ENCODE data around the gene HOXC9. TPM values are rescaled to one million over a fixed set of nuclear protein-coding genes. Genes with fewer than 3 reads are reported as not detected.

The HOXC9 gene
- total RNA-seq, 1 donor: not detected

DNA sequence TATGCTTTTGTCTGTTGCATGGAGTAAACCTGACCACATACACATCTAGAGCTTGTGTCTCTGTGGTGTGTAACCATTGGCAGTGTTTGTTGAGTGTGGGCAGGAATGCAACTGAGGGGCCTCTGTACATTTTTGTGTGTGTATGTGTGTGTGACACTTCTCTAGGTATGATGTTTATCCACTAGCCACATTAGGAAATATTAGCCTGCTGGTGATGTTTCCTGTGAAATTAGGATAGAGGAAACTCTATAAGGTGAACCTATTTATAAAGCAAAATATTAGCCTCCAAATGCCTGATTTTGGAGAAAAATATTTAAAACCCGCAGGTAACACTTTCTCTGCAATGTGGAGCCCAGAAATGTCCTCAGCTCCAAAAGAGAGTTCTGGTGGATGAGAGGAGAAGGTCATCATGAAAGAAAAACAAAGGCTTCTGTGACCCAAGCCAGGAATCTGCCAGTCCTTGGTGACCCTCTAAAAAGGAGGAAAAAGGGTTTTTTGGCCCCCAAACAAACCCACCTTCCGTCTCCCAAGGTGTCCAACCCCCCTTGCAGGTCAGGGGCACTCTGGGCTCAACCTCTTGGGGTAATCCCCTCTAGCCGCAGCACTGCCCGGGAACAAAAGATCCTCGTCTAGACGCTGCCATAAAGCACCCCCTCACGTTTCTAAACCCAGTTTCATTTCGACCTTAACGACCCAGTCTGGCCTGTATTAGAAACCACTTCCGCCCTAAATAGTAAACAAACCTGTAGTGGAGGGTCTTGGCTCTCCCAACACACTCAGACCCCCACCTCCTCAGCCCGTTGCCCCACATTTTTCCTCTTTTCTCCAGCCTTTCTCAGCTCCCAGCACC lies 22.1 kb upstream of the HOXC9 start:
- H3K9me3 ChIP-seq (ENCODE audit: low read depth, low read length): no peaks in the 10 kb centered on the region
- peaks cover 20% of the 10 kb centered on the region for H3K4me1 ChIP-seq (ENCODE audit: insufficient read depth, low read length)

DNA sequence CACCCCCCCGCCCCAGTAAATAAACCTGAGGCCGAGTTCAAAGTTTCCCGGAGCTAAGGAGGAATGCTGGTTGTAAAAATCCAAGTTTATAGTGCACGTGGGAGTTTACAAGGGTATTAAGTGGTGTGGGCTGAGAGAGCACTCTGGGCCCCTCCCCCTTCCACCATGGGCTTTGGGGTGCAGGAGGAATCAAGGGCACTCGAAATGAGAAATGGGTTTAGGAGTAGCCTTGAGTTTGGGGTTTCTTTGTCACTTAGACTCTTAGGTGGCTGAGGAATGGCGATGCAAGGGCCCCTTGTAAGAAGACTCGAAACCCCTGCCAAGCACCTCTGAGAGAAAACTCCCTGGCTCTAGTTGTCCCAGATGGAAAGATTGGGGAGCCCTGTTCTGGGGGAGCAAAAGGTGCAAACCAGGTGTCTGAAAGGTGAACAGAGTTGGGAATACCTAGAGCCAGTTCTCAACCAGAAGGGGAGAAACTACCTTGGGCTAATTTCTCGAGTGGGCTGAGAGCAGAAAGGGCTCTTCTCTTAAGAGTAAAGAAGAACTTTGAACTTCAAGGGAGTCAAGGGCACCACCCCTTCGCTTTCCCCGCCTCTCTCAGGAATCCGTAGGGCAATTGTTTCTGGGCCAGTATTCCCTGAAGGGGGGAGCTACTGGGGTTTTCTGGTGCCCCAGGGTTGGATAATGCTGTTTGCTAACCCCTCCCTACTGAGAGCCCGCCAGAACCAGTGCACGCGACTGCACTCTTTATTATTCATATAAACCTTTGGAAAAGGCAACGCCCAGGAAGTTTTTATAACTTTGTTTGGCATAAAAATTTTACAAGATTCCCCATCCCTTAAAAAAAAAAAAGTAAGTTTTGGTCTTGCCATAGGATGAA lies 21.2 kb upstream of the HOXC9 start:
- H3K4me1 ChIP-seq (ENCODE audit: insufficient read depth, low read length): peaks cover 15% of the 10 kb centered on the region
- H3K27me3 ChIP-seq (ENCODE audit: insufficient read depth, low read length): peaks cover 95% of the 10 kb centered on the region
- H3K4me3 ChIP-seq (ENCODE audit: low read length): no peak overlapping the region
- H3K9me3 ChIP-seq (ENCODE audit: low read depth, low read length): no peaks in the 10 kb centered on the region

More for the DNA sequence above, 22.1 kb upstream of the HOXC9 start:
- peaks cover 95% of the 10 kb centered on the region for H3K27me3 ChIP-seq (ENCODE audit: insufficient read depth, low read length)
- H3K4me3 ChIP-seq (ENCODE audit: low read length): no peak overlapping the region

DNA sequence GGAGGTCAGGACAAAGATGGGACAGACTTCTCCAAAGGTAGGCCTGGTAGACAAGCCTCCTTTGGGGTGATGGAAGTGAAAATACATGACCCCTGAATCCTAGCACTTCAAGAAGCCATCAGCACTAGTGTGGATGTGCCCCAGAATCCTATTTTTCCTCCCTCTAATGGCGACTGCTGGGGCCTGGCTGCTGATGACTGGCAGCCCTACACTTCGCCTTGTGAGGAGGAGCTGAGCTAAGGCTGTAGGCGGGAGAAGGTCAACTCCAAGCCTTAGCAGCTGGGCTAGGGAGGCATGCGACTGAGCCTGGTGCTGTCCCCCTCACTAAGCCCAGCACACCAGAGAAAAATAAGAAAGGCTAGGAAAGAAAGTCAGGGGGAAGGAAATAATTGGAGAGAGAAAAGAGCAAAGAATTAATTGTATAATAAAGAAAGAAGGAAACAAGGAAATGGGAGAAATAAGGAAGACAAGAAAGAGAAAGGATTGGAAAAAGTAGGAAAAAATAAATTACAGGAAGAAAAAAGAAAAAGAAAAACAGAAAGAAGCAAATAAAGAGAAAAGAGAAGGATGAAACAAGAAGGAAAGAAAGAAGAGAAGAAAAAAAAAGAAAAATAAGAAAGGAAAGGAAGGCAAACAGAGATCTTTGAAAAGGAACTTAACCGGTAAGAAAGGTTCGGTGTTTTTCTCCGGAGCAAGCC lies 19.7 kb upstream of the HOXC9 start:
- Histone ChIP-seq H3K27me3 (ENCODE audit: insufficient read depth, low read length) (peaks cover 94% of the 10 kb centered on the region), H3K9me3 (ENCODE audit: low read depth, low read length) (no peaks in the 10 kb centered on the region), H3K4me3 (ENCODE audit: low read length) (no peak overlapping the region), H3K4me1 (ENCODE audit: insufficient read depth, low read length) (peaks cover 13% of the 10 kb centered on the region)

DNA sequence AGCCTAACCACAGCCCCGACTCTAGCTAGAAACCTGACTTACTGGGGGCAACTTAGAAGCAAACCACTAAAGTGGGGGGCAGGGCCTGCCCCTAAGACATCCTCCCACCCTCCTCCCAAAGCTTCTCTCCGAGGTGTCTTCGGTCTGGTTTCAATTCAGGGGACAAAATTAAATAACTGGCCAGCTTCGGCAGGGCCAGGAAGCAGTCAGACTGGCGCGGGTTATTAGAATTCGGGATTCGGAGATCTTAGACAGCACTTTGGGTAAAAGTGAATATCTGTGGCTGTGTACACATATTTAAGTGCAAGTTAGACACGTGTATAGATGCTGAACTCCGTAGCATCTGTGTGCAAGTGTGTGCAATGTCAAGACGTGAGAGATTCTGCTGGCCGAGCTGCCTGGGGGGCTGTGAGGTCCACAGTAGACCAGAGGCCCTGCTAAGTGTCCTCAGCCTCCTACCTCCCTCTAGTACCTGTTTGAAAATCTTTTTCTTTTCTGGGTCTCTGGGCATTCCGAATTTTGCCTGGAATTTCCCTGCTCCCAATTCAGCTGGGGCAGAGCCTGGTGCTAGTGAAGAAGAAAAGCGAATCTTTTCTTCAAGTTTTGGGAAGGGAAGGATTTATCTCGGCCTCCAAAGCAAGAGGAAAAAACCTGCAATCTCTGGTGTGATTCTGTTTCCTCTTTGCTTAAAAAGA lies 19.0 kb upstream of the HOXC9 start:
- Histone ChIP-seq H3K4me3 (ENCODE audit: low read length) (no peak overlapping the region), H3K9me3 (ENCODE audit: low read depth, low read length) (no peaks in the 10 kb centered on the region), H3K27me3 (ENCODE audit: insufficient read depth, low read length) (peaks cover 94% of the 10 kb centered on the region), H3K4me1 (ENCODE audit: insufficient read depth, low read length) (peaks cover 18% of the 10 kb centered on the region)

DNA sequence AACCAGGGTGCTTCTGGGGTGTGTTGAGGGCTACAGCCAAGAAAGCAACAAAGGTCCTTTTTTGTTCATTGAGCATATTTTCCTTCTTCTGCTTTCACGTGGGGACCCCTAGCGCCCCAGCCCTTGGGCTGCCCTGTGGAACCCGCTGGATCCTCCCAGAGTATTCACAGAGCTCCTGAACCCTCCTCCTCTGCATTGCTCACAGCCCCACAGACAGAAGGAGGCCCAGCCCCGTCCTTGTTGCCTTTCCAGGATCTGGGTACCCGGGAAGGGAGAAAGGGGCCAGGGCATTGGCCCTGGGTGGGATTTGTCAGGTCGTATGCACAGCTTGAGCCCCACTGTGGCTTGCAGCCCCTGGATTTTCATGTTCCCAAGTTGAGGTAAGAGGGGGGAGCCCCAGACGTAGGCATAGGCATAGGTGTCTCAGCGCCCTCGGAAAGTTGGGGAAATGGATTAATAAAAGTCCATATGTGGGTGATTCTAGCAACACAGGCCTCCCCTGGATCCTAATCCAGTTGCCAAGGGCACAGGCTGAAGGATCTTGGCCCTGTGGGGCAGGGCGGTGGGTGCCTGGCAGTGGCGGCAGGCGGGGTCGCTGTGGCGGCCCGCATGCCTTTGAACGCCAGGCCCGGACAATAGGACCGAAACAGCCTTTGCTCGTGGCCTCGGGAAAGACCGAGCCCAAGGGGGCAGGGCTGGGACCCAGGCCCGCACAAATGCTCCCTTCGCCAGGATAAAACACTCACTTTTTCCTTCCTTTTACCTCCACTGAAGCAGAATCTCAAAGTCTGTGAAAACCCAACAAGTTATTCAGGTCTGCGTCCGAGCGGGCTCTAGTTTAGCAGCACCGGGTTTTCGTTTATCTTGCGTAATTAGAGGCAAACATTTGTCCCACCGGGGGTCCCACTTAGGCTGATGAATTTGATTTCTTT lies 18.1 kb upstream of the HOXC9 start:
- H3K4me1 ChIP-seq (ENCODE audit: insufficient read depth, low read length): peaks cover 23% of the 10 kb centered on the region
- H3K27me3 ChIP-seq (ENCODE audit: insufficient read depth, low read length): peaks cover 94% of the 10 kb centered on the region
- H3K9me3 ChIP-seq (ENCODE audit: low read depth, low read length): no peaks in the 10 kb centered on the region
- no peak overlapping the region for H3K4me3 ChIP-seq (ENCODE audit: low read length)

DNA sequence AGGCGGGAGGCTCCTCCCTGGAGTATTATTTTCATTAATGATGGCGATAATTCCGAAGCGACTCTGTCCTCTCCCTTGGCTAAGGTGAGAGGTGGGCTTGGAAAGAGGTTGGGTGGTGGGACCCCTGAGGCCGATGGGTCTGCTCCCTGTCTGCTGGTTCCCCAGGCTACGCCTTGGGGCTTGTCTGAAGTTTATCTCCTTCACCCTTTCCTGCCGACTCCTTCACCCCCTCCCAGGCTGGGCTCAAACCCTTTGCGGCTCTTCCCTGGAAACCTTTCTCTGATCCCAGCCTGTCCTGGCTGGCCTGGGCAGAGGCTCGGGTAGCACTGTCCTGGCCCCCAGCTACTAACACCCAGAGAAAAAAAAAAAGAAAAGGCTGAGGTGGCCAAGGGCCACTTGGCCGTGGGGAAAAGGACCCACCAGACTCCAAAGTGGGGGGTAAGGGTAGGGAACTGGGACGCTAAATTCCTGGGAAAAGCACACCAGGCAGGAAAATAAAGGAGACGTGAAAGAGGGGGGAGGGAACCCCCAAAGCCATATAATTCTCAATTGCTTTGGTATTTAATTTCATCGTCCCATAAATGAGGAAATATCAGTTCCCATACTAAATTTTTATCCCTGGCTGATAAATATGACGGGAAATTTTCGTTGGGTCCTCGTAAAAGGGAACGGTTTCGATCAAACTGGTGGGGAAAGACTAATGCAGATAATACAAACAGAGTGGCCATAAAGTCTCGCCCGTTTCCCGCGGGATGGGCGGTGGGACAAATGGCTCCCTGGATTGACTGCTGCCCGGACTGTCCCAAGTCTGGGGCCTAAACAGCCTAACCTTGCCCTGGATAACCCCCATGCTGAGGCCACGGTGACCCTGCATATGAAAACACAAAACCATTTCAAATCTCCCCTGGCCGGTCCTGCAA lies 17.1 kb upstream of the HOXC9 start:
- peaks cover 94% of the 10 kb centered on the region for H3K27me3 ChIP-seq (ENCODE audit: insufficient read depth, low read length)
- peaks cover 23% of the 10 kb centered on the region for H3K4me1 ChIP-seq (ENCODE audit: insufficient read depth, low read length)
- H3K9me3 ChIP-seq (ENCODE audit: low read depth, low read length): no peaks in the 10 kb centered on the region
- no peak overlapping the region for H3K4me3 ChIP-seq (ENCODE audit: low read length)

DNA sequence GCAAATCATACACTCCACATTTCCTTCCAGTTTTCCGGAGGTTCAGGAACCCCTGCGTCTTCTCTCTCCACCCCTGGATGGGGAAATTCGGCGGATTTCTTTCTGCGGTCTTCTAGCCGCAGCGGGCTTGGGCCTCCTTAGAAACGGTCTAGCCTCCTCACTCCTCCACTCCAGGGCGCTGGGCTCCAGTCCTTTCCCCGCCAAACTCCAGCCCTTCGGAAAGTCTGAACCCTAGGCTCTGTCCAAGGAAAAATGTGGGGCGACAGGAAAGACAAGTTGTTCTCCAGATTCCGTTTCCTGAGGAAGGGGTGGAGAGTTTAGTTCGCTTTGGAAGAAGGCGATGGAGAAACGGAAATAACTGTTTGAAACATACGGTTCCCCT lies 16.4 kb upstream of the HOXC9 start:
- H3K9me3 ChIP-seq (ENCODE audit: low read depth, low read length): no peaks in the 10 kb centered on the region
- peaks cover 96% of the 10 kb centered on the region for H3K27me3 ChIP-seq (ENCODE audit: insufficient read depth, low read length)
- peaks cover 23% of the 10 kb centered on the region for H3K4me1 ChIP-seq (ENCODE audit: insufficient read depth, low read length)
- no peak overlapping the region for H3K4me3 ChIP-seq (ENCODE audit: low read length)

DNA sequence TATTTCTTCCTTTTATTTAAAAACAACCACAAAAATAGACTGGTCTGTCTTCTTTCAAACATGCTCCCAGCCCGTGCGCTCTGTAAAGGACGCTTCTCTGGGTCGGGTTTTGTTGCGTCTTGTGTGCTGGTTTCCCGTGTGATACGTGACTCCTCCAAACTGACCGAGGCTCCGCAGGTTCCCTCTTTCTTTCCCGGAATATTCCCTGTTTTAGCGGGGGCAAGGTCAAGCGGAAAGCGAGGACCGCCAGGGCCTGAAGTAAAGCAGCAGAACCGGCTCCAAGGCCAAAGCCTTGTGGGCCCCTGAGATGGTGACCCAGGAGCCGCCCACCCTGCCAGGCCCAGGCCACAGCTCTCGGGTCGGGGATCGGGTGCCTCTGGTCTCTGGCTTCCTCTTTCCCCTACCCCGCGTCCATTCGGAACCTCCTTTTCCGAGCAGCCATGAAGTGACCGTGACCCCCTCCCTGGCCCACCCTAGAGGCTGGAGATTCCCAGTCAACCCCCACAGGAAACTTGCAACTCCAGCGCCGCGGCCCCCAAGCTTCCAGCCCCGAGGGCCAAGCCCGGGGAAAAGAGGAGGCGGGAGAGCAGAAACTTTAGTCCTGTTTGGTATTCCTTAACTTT lies 15.9 kb upstream of the HOXC9 start:
- Histone ChIP-seq H3K27me3 (ENCODE audit: insufficient read depth, low read length) (peaks cover 96% of the 10 kb centered on the region), H3K4me3 (ENCODE audit: low read length) (no peak overlapping the region), H3K4me1 (ENCODE audit: insufficient read depth, low read length) (peaks cover 27% of the 10 kb centered on the region), H3K9me3 (ENCODE audit: low read depth, low read length) (no peaks in the 10 kb centered on the region)

DNA sequence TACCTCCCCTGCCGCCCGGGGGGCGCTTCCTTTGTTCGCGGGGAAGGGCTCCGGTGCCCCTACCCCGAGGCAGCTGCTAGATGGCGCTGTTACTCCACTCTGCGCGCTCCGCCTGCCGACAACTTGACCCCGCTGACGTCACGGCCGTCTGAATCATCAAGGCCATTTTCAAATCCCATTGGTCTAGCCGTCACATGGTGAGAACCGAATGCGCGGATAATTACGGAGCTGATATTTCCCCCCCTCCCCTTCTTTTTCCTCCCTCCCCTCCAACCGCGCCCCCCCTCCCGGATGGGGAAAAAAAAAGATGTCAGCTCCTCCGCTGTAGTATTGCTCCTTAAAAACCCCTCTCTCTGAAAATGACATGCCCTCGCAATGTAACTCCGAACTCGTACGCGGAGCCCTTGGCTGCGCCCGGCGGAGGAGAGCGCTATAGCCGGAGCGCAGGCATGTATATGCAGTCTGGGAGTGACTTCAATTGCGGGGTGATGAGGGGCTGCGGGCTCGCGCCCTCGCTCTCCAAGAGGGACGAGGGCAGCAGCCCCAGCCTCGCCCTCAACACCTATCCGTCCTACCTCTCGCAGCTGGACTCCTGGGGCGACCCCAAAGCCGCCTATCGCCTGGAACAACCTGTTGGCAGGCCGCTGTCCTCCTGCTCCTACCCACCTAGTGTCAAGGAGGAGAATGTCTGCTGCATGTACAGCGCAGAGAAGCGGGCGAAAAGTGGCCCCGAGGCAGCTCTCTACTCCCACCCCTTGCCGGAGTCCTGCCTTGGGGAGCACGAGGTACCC lies 14.9 kb upstream of the HOXC9 start, which contains the start of gene HOXC10:
HOXC10 (plus strand) TSS at position 246 of the 791 bp plus-strand sequence; CDS start at position 360, 114 bp downstream.
- H3K4me3 ChIP-seq (ENCODE audit: low read length): no peak within 1 kb of the TSS
- H3K4me1 ChIP-seq (ENCODE audit: insufficient read depth, low read length): peaks cover 34% of the 10 kb centered on the region
- peaks cover 96% of the 10 kb centered on the region for H3K27me3 ChIP-seq (ENCODE audit: insufficient read depth, low read length)
- no peaks in the 10 kb centered on the region for H3K9me3 ChIP-seq (ENCODE audit: low read depth, low read length)

DNA sequence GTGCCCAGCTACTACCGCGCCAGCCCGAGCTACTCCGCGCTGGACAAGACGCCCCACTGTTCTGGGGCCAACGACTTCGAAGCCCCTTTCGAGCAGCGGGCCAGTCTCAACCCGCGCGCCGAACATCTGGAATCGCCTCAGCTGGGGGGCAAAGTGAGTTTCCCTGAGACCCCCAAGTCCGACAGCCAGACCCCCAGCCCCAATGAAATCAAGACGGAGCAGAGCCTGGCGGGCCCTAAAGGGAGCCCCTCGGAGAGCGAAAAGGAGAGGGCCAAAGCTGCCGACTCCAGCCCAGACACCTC lies 14.3 kb upstream of the HOXC9 start:
- peaks cover 96% of the 10 kb centered on the region for H3K27me3 ChIP-seq (ENCODE audit: insufficient read depth, low read length)
- peaks cover 34% of the 10 kb centered on the region for H3K4me1 ChIP-seq (ENCODE audit: insufficient read depth, low read length)
- H3K9me3 ChIP-seq (ENCODE audit: low read depth, low read length): no peaks in the 10 kb centered on the region
- H3K4me3 ChIP-seq (ENCODE audit: low read length): no peak overlapping the region

DNA sequence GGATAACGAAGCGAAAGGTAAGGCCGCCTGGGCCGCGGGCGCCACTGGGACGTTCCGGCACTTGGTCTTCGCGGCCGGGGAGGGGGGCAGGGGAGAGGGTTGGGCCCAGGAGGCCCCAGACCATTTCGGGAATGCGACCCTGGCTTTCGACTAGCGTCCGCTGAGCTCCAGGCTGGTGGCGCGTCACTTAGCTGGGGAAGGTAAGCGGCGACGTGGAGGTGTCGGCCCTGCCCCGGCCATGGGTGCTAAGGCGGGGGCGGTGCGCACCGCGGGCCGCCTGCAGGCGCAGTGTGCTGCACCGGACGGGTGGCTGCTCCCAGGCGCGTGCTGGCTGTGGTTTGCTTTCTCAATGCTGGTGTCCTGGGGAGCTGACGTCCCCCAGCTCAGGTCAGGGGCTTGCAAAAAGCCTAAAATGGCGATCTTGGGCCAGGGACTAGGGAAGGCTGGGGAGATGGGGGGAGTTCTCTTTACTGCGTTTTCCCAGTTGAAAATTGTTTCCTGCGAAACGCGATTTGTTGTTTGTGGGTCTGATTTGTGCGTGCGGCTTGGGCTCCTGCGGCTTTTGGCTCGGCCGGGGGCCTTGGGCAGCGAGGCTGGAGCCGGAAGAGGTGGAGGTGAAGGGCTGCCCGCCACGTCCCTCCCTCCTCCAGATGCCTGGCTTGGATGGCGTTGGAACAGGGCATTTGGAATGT lies 13.8 kb upstream of the HOXC9 start:
- no peak overlapping the region for H3K4me3 ChIP-seq (ENCODE audit: low read length)
- H3K4me1 ChIP-seq (ENCODE audit: insufficient read depth, low read length): peaks cover 34% of the 10 kb centered on the region
- peaks cover 96% of the 10 kb centered on the region for H3K27me3 ChIP-seq (ENCODE audit: insufficient read depth, low read length)
- no peaks in the 10 kb centered on the region for H3K9me3 ChIP-seq (ENCODE audit: low read depth, low read length)

All from mononuclear cell (primary cell).